Neutrophil (primary cell): ENCODE data around the gene FGFRL1.
A peak's percentile ranks its signal among the peaks of the same experiment; 100 is the strongest.

Source experiments
- H3K27ac ChIP-seq: fragments of 200-600 bp; sonication (generic); 2 replicates; pipeline ENCODE4 v1.5.1; 2016; ENCODE audit warnings: mild to moderate bottlenecking, moderate library complexity
- H3K27me3 ChIP-seq: fragments of 200-600 bp; sonication (generic); 2 replicates; pipeline ENCODE4 v1.6.0; 2016; ENCODE audit warnings: mild to moderate bottlenecking
- H3K36me3 ChIP-seq: fragments of 200-600 bp; sonication (generic); 2 replicates; pipeline ENCODE4 v1.5.1; 2017
- H3K4me1 ChIP-seq, 2 experiments: fragments of 200-600 bp in 1 of 2; sonication (generic) in 1 of 2; 1 replicate in 1 of 2; 2 replicates in 1 of 2; pipeline versions ENCODE4 v1.5.1 to v1.6.1; 2013 to 2016; ENCODE audit warnings: low read depth in 1 of 2, low read length in 1 of 2, mild to moderate bottlenecking in 1 of 2, moderate library complexity in 1 of 2; ENCODE audit not compliant: control insufficient read depth in 1 of 2, insufficient read depth in 1 of 2
- H3K4me3 ChIP-seq, 2 experiments: fragments of 200-600 bp in 1 of 2; sonication (generic) in 1 of 2; 1 replicate in 1 of 2; 2 replicates in 1 of 2; pipeline ENCODE4 v1.5.1; 2013 to 2016; ENCODE audit warnings: low read depth in 1 of 2, low read length in 1 of 2, mild to moderate bottlenecking in 1 of 2, moderate library complexity in 1 of 2
- H3K9me3 ChIP-seq: fragments of 200-600 bp; sonication (generic); 2 replicates; pipeline ENCODE4 v1.5.1; 2016
- TF ChIP-seq, protein P1 (sequence below): fragments of 200-600 bp; sonication (generic); IDR thresholded peaks from 2 replicates; pipeline ENCODE4 v1.5.1; 2016; ENCODE audit warnings: antibody characterized with exemption

Gene FGFRL1

GRCh38 chr4:1003271-1004070, 8.0 kb upstream of the FGFRL1 start:
- no peak overlapping the region for H3K27ac ChIP-seq
- no peaks in the 10 kb centered on the region for H3K36me3 ChIP-seq
- peaks cover under 1 to 11% of the 10 kb centered on the region in 2 experiments for H3K4me1 ChIP-seq
- TF ChIP-seq, protein P1, sequence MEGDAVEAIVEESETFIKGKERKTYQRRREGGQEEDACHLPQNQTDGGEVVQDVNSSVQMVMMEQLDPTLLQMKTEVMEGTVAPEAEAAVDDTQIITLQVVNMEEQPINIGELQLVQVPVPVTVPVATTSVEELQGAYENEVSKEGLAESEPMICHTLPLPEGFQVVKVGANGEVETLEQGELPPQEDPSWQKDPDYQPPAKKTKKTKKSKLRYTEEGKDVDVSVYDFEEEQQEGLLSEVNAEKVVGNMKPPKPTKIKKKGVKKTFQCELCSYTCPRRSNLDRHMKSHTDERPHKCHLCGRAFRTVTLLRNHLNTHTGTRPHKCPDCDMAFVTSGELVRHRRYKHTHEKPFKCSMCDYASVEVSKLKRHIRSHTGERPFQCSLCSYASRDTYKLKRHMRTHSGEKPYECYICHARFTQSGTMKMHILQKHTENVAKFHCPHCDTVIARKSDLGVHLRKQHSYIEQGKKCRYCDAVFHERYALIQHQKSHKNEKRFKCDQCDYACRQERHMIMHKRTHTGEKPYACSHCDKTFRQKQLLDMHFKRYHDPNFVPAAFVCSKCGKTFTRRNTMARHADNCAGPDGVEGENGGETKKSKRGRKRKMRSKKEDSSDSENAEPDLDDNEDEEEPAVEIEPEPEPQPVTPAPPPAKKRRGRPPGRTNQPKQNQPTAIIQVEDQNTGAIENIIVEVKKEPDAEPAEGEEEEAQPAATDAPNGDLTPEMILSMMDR, result no peak
- peaks cover 100% of the 10 kb centered on the region for H3K27me3 ChIP-seq
- no peaks in the 10 kb centered on the region for H3K9me3 ChIP-seq
- H3K4me3 ChIP-seq, result no peak overlapping the region

DNA sequence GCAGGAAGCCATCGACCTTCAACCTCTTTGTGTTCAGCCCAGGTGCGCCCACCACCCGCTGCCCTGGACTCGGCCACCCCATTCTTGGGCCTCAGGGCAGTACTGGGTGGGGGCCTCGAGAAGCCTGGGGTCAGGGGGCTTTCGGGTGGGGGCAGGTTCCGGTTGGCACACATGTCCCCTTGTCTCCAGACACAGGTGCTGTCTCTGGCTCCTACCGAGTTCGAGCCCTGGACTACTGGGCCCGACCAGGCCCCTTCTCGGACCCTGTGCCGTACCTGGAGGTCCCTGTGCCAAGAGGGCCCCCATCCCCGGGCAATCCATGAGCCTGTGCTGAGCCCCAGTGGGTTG, 7.4 kb upstream of the FGFRL1 start:
- no peak overlapping the region for H3K4me3 ChIP-seq
- H3K36me3 ChIP-seq, result no peaks in the 10 kb centered on the region
- H3K9me3 ChIP-seq, result no peaks in the 10 kb centered on the region
- TF ChIP-seq, protein P1, result no peak
- peaks cover 100% of the 10 kb centered on the region for H3K27me3 ChIP-seq
- peaks cover 6 to 16% of the 10 kb centered on the region in 2 experiments for H3K4me1 ChIP-seq
- no peak overlapping the region for H3K27ac ChIP-seq

GRCh38 chr4:1004557-1005485, 6.6 kb upstream of the FGFRL1 start:
- H3K4me1 ChIP-seq, result peaks cover 9 to 21% of the 10 kb centered on the region in 2 experiments
- H3K27me3 ChIP-seq, result peaks cover 98% of the 10 kb centered on the region
- no peaks in the 10 kb centered on the region for H3K9me3 ChIP-seq
- H3K36me3 ChIP-seq, result no peaks in the 10 kb centered on the region
- TF ChIP-seq, protein P1, result no peak
- H3K27ac ChIP-seq, result no peak overlapping the region
- H3K4me3 ChIP-seq, result no peak overlapping the region

- Histone ChIP-seq H3K36me3 (no peaks in the 10 kb centered on the region), H3K9me3 (no peaks in the 10 kb centered on the region), H3K4me1 (peaks cover 21 to 34% of the 10 kb centered on the region in 2 experiments), H3K27me3 (peaks cover 95% of the 10 kb centered on the region), H3K27ac (no peak overlapping the region), H3K4me3 (no peak overlapping the region)
- TF ChIP-seq, protein P1, result no peak
Measured at GRCh38 chr4:1006856-1007255, 4.6 kb upstream of the FGFRL1 start.

DNA sequence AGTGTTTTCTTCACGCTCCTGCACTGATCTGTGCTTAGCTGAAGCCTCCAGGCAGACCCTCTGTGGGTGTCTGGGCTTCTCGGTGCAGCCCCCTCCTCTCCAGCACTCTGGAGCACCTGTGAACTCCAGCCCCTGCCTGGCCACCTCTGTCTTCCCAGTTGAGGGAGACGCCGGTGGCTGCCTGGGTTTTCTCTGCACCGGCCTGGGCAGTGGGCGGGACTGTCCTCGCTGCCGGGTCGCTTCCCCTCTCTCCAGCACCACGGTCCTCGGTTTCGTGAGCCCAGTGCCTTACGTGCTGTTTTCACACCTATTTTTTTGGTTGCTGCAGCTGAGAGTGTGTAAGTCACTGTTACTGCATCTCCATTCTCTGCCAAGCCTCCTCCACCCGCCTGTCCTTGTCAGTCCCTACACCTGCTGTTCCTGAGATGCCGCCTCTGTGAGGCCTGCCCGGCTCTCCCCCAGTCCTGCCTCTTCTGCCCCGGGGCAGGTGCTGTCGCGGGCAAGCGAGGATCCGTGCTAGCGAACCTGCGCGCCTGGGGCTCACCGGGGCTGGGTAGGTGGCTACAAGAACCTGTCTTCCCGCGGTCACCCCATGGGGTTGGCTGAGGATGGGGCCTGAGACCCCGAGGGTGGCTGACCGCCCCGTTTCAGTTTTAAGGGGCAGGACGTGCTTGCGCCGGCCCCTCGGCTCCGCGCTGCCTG, 2.4 kb upstream of the FGFRL1 start:
- H3K9me3 ChIP-seq, result no peaks in the 10 kb centered on the region
- TF ChIP-seq, protein P1, result no peak
- peak overlapping the region; percentile 38 for H3K27ac ChIP-seq
- peaks cover 95% of the 10 kb centered on the region for H3K27me3 ChIP-seq
- no peaks in the 10 kb centered on the region for H3K36me3 ChIP-seq
- H3K4me1 ChIP-seq, result peaks cover 21 to 31% of the 10 kb centered on the region in 2 experiments
- peak overlapping the region; percentile 72 to 76 for H3K4me3 ChIP-seq
